GM13976 (cell line): ENCODE data around the gene RAPH1.

Experiments used
- DNase-seq: peaks from one replicate; pipeline ENCODE4 v3.0.0; 2012; ENCODE audit warnings: low spot score
- CTCF ChIP-seq: IDR thresholded peaks from 2 replicates; pipeline ENCODE4 v1.5.1; 2012; ENCODE audit warnings: borderline replicate concordance, mild to moderate bottlenecking; ENCODE audit not compliant: insufficient read depth; ENCODE audit errors: extremely low read depth, missing control alignments, control extremely low read depth
- in situ Hi-C: fragments of 300-500 bp; cut with MboI; formaldehyde crosslinking; loops from one replicate; pipeline ENCODE4 v1.12.0; 2022; ENCODE audit warnings: low sequenced_read_pairs, mixed read lengths, inconsistent platforms; ENCODE audit not compliant: unreplicated experiment

RAPH1 gene

GRCh38 chr2:203347375-203347774 is 187.7 kb downstream of the RAPH1 start:
- no peak for DNase-seq
- in situ Hi-C loops, result no loop called here
- no peak for TF ChIP-seq CTCF

GRCh38 chr2:203346612-203347011 is 188.5 kb downstream of the RAPH1 start:
- no peak for TF ChIP-seq CTCF
- DNase-seq, result no peak
- in situ Hi-C loops, result no loop called here

- in situ Hi-C loops, result no loop called here
- no peak for DNase-seq
- no peak for TF ChIP-seq CTCF
These were observed 190.4 kb downstream of the RAPH1 start for GRCh38 chr2:203344667-203345066.
